HG03378 (cell line): Measurements from ENCODE around the gene GTF2IRD1.
"Not testable (repeated sequence)": the region's sequence is repeated elsewhere in the genome, so short reads cannot be mapped to it uniquely, and the experiment has no call there.

Source experiments
- ATAC-seq: cut with Tn5 transposase; IDR thresholded peaks from one replicate; pipeline ENCODE4 v1.9.1; 2021; ENCODE audit warnings: mild to moderate bottlenecking, moderate library complexity; ENCODE audit not compliant: unreplicated experiment

Gene GTF2IRD1

DNA sequence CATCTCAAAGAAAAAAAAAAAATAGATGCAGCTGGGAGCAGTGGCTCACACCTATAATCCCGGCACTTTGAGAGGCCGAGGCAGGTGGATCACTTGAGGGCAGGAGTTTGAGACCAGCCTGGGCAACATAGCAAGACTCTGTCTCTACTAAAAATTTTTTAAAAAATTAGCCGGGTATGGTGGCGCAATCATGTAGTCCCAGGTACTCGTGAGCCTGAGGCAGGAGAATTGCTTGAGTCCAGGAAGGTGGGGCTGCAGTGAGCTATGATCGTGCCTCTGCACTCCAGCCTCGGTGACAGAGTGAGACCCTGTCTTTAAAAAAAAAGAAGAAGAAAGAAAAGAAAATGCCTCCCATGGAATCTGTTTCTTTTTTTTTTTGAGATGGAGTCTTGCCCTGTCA, 31.9 kb downstream of the GTF2IRD1 start:
- ATAC-seq = no peak

DNA sequence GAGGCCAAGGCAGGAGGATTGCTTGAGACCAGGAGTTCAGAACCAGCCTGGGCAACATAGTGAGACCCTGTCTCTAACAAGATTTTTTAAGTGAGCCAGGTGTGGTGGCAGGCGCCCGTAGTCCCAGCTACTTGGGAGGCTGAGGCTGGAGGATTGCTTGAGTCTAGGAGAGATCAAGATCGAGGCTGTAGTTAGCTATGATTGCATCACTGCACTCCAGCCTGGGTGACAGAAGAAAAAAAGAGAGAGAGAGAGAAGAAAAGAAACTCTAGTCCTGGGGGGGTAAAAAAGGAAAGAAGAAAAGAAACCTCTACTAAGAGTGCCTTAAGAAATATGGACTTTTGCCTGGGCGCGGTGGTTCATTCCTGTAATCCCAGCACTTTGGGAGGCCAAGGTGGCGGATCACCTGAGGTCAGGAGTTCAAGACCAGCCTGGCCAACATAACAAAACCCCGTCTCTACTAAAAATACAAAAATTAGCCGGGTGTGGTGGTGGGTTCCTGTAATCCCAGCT, 34.9 kb downstream of the GTF2IRD1 start:
- not testable (repeated sequence) for ATAC-seq

DNA sequence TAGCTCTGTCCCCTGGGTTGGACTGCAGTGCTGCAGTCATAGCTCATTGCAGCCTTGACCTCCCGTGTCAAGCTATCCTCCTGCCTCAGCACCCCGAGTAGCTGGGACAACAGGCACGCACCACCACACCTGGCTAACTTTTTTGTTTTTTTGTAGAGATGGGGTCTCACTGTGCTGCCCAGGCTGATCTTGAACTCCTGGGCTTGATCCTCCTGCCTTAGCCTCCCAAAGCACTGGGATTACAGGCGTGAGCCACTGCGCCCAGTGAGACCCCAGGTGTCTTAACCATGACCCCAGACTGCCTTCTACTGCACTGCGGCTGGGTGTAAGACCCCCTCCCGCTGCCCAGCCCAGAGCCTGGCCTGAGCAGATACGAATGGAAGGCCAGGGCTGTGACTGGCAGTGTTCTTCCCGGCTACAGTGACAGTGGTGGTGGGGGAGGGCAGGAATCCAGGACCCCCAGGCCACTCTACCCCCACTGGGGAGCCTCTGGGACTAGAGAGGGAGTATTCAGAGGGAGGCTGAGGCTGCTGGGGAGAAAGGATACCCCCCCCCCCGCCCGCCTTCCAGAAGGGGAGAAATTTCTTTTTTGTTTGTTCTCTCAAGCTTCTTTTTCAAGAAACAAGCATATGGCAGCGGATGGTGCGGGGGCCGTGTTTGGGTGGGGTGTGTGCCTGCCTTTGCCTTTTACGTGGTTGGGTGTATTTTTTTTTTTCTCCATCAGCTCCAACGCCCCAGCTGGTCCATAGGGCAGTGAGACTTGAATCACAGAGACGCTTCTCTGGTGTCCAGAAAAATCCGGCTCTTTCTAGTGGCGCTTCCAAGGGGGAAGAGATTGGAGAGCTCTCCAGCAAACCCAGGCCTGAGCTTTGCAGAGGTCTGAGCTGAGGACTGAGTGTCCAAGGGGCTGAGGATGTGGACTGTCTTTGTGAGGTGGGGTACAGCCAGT, 36.6 kb downstream of the GTF2IRD1 start:
- ATAC-seq = no peak

DNA sequence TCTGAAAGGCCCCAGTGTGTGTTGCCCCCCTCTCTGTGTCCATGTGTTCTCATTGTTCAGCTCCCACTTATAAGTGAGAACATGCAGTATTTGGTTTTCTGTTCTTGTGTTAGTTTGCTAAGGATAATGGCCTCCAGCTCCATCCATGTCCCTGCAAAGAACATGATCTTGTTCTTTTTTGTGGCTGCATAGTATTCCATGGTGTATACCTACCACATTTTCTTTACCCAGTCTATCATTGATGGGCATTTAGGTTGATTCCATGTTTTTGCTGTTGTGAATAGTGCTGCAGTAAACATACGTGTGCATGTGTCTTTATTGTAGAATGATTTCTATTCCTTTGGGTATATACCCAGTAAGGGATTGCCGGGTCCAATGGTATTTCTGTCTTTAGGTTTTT, 37.8 kb downstream of the GTF2IRD1 start:
- not testable (repeated sequence) for ATAC-seq

DNA sequence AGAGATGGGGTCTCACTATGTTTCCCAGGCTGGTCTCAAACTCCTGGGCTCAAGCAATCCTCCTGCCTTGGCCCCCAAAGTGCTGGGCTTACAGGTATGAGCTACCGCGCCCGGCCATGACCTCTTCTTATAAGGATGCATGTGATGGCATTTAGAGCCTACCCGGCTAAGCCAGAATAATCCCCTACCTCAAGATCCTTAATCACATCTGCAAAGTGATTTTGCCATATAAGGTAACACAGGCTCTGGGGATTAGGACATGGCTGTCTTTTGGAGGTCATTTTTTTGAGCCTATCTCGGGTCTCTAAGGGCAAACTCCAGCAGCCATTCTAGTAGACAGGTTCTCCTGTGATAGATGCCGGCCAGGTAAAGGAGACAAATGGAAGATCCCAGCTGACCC, 39.6 kb downstream of the GTF2IRD1 start:
- no peak for ATAC-seq

DNA sequence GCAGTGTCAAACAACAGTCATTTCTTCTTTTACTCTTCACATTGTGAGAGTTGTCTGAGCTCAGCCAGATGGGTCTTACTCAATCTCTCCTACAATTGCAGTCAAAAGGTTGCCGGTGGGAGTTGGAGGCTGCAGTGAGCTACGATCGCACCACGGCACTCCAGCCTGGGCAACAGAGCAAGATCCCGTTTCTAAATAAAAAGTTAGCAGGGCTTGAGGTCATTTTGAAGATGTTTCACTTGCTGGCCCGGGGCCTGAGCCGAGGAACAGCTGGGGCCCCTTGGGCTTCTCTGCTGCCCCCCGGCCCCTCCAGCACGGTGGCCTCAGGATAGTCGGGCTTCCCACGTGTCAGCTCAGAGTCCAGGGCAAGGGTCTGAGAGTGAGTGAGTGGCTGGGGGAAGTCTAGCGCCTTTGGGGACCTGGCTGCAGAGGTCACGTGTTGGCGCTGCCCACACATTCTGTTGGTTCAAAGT, 40.4 kb downstream of the GTF2IRD1 start:
- no peak for ATAC-seq

DNA sequence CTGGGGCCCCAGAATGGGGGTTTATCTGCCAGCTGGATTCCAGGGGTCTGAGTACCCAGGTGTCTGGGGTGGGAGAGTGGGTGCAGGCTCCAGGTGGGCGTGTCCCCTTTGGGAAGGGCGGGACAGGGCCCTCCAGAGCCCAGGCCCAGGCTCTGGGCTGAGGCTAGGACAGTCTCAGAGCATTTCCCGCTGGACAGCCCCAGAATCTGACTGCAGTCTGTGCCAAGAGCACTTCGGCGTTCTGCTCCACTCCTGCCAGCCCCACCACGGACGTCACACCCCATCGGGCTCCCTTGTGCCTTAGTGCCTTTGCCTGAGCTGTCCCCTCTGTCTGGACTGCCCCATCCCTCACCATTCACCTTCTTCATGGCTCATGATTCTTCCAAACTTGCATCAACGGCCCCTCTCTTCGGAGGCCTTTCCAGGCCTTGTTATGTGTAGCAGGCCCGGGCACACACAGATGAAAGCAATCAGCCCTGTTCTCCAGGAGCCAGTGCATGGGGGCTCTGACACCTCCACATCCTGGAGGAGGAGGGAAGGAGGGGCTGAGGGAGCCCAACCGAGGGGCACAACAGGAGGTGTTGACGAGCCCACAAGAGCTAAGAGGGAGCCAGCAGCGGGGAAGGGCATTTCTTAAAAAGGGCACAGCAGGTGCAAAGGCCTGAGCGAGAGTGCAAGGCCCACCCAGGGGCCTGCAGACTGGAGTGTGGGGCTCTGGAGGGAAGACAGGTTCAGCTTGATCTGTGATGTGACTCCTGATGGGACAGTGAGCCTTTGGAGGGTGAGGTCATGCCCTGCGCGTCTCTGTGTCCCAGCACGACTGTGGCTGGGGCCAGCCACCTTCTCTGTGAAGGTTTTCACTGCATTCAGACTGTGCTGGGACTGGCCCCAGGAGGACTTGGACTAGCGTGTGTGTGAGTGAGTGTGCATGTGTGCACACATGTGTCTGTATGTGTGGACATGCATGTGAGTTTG, 41.7 kb downstream of the GTF2IRD1 start:
- ATAC-seq = no peak

DNA sequence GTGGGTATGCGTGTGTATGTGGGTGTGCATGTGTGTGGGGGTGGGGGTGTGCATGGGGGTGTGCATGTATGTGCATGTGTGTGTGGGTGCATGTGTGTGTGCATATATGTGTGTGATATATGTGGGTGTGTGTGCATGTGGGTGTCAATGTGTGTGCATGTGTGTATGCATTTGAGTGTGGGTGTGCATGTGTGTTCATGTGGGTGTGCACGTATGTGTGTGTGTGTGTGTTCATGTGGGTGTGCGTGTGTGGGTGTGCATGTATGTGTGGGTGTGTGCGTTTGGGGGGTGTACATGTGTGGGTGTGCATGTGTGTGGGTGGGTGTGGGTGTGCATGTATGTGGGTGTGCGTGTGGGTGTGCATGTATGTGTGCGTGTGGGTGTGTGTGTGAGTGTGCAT, 42.6 kb downstream of the GTF2IRD1 start:
- no peak for ATAC-seq

DNA sequence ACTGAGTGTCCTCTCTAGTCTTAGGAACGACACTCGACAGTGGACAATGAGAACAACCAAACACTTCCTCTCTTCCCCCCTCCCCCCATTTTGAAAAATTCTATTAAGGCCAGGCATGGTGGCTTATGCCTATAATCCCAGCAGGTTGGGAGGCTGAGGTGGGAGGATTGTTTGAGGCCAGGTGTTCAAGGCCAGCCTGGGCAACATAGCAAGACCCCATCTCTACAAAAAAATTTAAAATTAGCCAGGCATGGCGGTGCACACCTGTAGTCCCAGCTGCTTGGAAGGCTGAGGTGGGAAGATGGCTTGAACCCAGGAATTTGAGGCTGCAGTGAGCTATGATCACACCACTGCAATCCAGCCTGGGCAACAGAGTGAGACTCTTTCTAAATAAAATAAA, 43.1 kb downstream of the GTF2IRD1 start:
- not testable (repeated sequence) for ATAC-seq

DNA sequence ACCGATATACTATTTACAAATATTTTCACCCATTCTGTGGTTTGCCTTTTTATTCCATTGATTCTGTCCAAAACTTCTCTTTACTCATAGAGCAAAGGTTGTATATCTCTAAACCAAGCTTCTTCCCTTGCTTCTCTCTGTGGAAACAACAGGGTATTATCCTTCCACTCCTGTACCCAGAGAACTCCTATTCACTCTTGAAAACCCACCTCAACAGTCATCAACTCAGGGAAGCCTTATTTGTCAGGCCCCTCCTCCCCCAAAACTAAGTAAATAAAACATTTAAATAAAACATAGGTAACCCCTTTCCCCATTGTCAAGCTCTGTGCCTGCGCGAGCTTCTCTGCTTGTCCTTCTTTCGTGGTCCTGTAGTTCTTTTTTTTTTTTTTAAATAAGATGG, 44.6 kb downstream of the GTF2IRD1 start:
- ATAC-seq = no peak

DNA sequence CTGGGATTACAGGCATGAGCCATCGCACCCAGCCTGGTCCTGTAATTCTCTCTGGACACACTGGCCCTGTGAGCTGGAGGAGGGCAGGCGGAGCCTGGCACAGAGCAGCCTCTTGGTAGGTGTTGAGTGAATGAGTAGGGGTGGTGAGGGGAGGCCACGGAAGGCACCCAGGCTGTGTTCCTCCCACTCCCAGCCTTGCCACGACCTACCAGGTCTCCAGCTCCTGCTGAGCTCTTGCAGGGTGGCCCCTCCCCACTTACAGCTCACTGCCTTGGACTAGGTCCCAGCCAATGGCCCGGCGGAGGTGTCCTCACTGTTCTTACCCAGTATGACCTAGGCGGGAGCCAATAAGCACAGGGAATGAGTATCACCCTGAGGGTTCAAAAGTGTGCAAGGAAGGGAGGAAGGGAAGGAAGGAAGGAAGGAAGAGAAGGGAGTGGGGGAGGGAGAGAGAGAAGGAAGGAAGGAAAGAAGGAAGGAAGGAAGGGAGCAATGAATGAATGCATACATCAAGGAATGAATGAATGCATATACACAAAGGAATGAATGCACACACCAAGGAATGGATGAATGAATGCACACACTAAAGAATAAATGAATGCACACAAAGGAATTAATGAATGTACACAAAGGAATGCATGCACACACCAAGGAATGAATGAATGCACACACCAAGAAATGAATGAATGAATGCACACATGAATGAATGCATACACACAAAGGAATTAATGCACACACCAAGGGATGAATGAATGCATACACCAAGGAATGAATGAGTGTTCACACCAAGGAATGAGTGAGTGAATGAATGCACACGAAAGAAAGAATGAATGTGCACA, 45.5 kb downstream of the GTF2IRD1 start:
- no peak for ATAC-seq

DNA sequence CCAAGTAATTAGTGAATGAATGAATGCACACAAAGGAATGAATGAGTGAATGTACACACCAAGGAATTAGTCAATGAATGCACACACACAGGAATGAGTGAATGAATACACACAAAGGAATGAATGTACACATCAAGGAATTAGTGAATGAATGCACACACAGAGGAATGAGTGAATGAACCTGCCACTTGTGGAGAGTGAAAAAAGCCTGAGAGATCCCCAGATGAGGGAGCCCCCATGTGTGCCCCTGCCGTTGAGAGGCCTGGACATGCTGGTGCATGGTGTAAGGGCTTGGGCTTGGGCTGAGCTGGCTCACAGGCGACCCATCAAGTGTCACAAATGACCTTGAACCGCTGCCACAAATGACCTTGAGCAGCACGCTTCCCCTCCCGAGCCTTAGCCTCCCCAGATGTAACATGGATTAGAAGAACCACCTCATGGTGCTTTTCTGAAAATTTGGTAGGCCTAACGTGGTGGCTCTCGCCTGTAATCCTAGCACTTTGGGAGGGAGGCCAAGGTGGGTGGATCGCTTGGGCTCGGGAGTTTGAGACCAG, 46.2 kb downstream of the GTF2IRD1 start:
- no peak for ATAC-seq

DNA sequence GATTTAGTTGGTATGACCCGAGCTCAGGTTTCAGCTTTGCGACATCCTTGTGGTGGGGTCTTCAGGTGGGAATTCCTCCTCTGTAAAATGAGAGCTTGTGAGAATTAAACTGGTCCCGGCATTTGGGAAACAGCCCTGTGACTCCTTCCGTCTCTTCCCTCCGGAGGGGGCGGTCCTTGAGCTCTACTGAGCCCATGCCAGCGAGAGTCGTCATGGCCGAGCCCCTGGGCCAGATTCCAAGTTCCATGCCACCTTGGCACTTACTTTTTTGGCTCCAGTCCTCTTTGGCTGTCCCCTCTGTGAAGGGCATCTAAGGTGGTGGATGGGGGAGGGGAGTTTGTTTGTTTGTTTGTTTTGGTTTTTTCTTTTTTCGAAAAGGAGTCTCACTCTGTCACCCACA, 47.6 kb downstream of the GTF2IRD1 start:
- no peak for ATAC-seq

DNA sequence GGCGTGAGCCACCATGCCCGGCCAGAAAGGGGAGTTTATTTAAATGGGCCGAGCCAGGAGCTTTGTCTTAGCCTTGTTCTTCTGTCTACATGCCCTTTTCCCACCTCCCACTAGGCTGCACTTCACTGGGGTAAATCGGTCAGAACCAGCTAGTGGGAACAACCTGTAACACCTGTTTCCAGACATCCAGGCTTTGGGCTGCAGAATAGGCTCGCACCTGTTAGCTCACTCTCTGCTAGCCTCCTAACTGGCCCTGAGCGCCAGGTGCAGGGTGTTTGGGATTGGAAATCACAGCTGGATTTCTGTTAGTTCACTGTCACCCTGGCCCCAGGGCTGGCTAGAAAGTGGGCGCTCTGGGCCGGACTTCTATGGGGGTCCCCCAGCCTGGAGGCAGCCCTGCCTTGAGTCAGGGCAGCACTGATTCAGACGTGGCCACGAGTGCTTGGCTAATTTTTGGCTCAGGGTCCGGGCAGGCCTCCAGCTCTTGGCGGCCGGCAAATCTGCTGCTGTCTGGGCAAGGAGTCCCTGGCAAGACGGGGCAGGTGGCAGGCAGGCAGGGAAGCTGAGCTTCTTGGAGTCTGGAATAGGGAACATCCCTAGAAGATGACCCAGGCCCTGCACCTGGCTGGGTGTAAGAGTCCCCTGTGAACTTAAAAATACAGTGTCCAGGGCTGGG, 48.6 kb downstream of the GTF2IRD1 start:
- ATAC-seq = no peak

DNA sequence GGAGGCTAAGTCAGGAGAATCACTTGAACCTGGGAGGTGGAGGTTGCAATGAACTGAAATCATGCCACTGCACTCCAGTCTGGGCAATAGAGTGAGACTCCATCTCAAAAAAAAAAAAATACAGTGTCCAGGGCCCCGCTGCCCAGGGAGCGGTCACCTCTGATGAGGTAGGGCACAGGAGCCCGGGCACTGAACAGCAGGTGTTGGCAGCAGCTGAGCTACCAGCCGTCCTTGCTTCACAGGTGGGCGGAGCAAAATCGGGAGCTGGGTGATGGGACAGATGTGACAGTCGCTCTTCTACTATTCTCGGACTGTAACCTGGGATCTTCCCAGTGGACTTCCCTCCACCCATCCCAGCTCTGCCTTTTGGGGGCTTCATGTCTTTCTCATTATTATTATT, 49.4 kb downstream of the GTF2IRD1 start:
- no peak for ATAC-seq

DNA sequence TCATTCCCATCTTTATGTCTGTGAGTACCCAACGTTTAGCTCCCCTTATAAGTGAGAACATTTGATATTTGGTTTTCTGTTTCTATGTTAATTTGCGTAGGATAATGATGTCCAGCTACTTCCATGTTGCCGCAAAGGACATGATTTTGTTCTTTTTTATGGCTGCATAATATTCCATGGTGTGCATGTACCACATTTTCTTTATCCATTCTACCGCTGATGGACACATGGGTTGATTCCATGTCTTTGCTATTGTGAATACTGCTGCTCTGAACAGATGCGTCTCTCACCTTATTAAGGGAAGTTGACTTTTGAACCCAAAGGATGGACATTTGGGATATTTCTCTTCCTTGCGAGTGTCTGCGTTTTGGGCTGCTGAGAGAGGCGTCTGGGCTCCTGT, 50.2 kb downstream of the GTF2IRD1 start:
- no peak for ATAC-seq

DNA sequence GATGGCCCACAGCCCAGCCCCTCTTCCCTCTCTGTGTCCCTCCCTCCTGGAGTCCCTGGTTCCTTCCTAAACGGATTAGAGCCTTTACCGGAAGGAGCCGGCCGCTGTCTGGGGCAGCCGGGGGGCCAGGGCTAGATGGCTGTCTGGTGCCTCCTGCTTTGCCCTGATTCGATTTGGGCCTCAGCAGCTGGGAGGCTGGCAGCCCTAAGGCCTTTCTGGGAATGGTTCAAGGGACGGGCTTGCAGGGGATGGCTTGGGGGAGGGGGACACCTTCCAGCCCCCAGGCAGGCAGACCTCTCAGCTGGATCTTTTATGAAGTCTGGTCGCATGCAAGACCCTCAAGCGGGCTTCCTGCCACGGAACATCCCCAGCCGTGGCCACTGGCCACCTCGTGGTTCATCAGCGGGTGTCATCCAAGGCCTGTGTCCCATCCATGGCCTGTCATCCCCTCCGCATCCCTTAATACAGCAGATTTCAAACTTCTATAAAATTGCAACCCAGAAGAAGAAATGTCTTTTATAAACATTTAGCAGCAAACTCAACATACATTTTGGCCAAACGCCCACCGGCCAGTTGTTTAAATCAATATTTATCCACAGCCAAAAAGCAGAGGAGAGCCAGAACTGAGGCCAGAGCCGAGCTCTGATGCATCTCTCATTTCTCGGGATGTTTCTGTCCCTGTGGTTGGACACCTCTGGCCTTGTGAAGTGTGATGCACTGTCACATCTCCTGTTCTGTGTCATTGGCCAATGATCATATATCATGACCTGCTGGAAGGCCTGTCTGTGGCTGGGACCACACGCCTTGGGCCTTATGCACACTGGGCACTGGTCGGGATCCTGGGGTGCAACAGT, 52.0 kb downstream of the GTF2IRD1 start:
- no peak for ATAC-seq

DNA sequence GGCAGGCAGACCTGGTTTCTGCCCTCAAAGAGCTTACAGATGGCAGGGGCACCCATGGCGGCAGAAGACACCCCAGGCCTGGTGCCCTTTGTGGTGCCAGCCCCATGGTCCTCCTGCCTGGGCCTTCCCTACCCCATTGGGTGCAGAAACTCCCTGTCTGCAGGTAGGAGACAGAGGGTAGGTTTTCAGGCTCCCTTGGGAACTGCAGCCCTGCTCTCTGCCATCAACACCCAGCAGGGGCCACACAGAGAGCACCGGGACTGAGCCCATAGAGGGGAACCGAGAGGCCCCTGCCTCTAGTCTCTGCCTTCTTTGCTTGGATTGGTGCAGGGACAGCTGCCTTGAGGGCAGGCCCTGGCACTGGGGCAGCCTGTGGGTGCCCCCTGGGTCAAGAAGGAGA, 52.6 kb downstream of the GTF2IRD1 start:
- ATAC-seq = no peak
